Upper lobe of left lung (tissue), 4 donors: ENCODE data around the gene C12orf76.

Source experiments
- CTCF ChIP-seq, 6 experiments: fragments of 450-650 bp in 4 of 6; fragments of 200-600 bp in 2 of 6; sonication (generic) in 2 of 6; IDR thresholded peaks; one replicate each; pipeline ENCODE4 v1.5.1; 2016 to 2019; ENCODE audit warnings: antibody characterized with exemption in 6 of 6
- POLR2A ChIP-seq, 4 donors: fragments of 450-650 bp; IDR thresholded peaks; one replicate each; pipeline ENCODE4 v1.5.1; 2016 to 2017; ENCODE audit warnings: antibody characterized with exemption in 4 of 4, mild to moderate bottlenecking in 2 of 4

- no peak for TF ChIP-seq CTCF (IDR thresholded peaks at IDR 0.05)
- TF ChIP-seq POLR2A (IDR thresholded peaks at IDR 0.05): no peak
Observed at GRCh38 chr12:109994401-109995175, 53.7 kb downstream of the C12orf76 start.
